Gastrocnemius medialis (tissue), 4 donors: ENCODE data around the gene FZD4. TPM values are rescaled to one million over a fixed set of nuclear protein-coding genes. Genes with fewer than 3 reads are reported as not detected.

ENCODE experiments used
- ATAC-seq, 2 donors: fragments of 150-250 bp; one replicate each; pipeline ENCODE4 v1.9.1; 2016
- DNase-seq, 2 donors: peaks; one replicate each; pipeline ENCODE4 v3.0.0-alpha.2; 2019
- H3K27ac ChIP-seq, 4 donors: fragments of 200-600 bp; sonication (generic); 1 replicate in 1 of 4; 2 replicates in 3 of 4; pipeline ENCODE4 v1.5.1; 2016 to 2018; ENCODE audit warnings: mild to moderate bottlenecking in 2 of 4, moderate library complexity in 1 of 4
- H3K27me3 ChIP-seq, 3 donors: fragments of 200-600 bp; sonication (generic) in 2 of 3; 1 replicate in 1 of 3; 2 replicates in 2 of 3; pipeline versions ENCODE4 v1.5.1 to v1.6.0; 2016 to 2019; ENCODE audit warnings: mild to moderate bottlenecking in 1 of 3, moderate library complexity in 1 of 3
- H3K36me3 ChIP-seq, 2 donors: fragments of 200-600 bp; sonication (generic) in 1 of 2; one replicate each; pipeline ENCODE4 v1.5.1; 2017 to 2018
- H3K4me1 ChIP-seq, 2 donors: fragments of 200-600 bp; sonication (generic) in 1 of 2; one replicate each; pipeline ENCODE4 v1.5.1; 2016 to 2017; ENCODE audit warnings: mild to moderate bottlenecking in 2 of 2
- H3K4me3 ChIP-seq, 4 donors: fragments of 200-600 bp; sonication (generic) in 3 of 4; 1 replicate in 1 of 4; 2 replicates in 3 of 4; pipeline ENCODE4 v1.5.1; 2016 to 2019; ENCODE audit warnings: mild to moderate bottlenecking in 2 of 4
- H3K9me3 ChIP-seq, 3 donors: fragments of 200-600 bp; sonication (generic) in 2 of 3; 1 replicate in 1 of 3; 2 replicates in 2 of 3; pipeline ENCODE4 v1.5.1; 2016 to 2019
- CTCF ChIP-seq, 5 experiments: fragments of 450-650 bp in 3 of 5; fragments of 200-600 bp in 2 of 5; sonication (generic) in 2 of 5; IDR thresholded peaks in 4 of 5; conservative IDR thresholded peaks in 1 of 5; 1 replicate in 4 of 5; 2 replicates in 1 of 5; pipeline ENCODE4 v1.5.1; 2016 to 2019; ENCODE audit warnings: antibody characterized with exemption in 5 of 5, mild to moderate bottlenecking in 3 of 5, moderate library complexity in 3 of 5
- POLR2A ChIP-seq, 2 donors: fragments of 450-650 bp; IDR thresholded peaks; one replicate each; pipeline ENCODE4 v1.6.1; 2017; ENCODE audit warnings: antibody characterized with exemption in 2 of 2, mild to moderate bottlenecking in 2 of 2, moderate library complexity in 2 of 2
- in situ Hi-C, 4 donors: fragments of 200-750 bp; cut with MboI; loops; one replicate each; pipeline versions ENCODE4 v1.15.0 to v1.8.0; 2017; ENCODE audit warnings: low sequenced_read_pairs in 4 of 4
- intact Hi-C: fragments of 100-400 bp; cut with DNase I; formaldehyde crosslinking; loops from one replicate; pipeline ENCODE4 v1.15.1; 2023; ENCODE audit warnings: low total_unique reads
- total RNA-seq, 4 donors: library from RNA; depleted of rRNA; stranded (reverse); fragments of >200 nt; gene quantifications; one replicate each; pipeline versions ENCODE4 v1.1.0 to v1.2.3, GENCODE V29; 2016

The FZD4 gene
- total RNA-seq, 4 donors from 2014 or later = 31.7 to 52.2 (median 39.1) TPM

- peak; percentile 92 to 93 for ATAC-seq
- intact Hi-C loops = loop anchor here (5.0 kb wide), 1 partner anchor 139 kb away; no protein-coding TSS in a partner anchor
- peak overlapping the region in 1 of 4 donors; percentile 0 for H3K4me3 ChIP-seq
Measured at GRCh38 chr11:86983021-86983488, 27.9 kb upstream of the FZD4 start.

GRCh38 chr11:86981777-86982540 is 26.8 kb upstream of the FZD4 start:
- DNase-seq (no peak), ATAC-seq (no peak)
- no peaks in the 10 kb centered on the region for H3K9me3 ChIP-seq
- no peaks in the 10 kb centered on the region for H3K36me3 ChIP-seq
- H3K4me3 ChIP-seq = no peak overlapping the region
- TF ChIP-seq POLR2A (IDR thresholded peaks at IDR 0.05) (no peak), CTCF (IDR thresholded peaks at IDR 0.05 in 4 of 5, conservative IDR thresholded peaks at IDR 0.05 in 1 of 5) (no peak)
- no peaks in the 10 kb centered on the region for H3K27me3 ChIP-seq
- in situ Hi-C loops = no loop called here
- peak overlapping the region; percentile 75 to 89 (median 84) for H3K27ac ChIP-seq
- intact Hi-C loops = loop anchor here (1.0 to 5.0 kb wide), 3 partner anchors 26 to 140 kb away; partner anchors contain the start of gene TMEM135
- H3K4me1 ChIP-seq = peaks cover 68 to 75% of the 10 kb centered on the region in 2 donors

More at GRCh38 chr11:86983021-86983488, 27.9 kb upstream of the FZD4 start:
- peak overlapping the region; percentile 75 to 89 (median 84) for H3K27ac ChIP-seq
- DNase-seq = peak; percentile 89 to 97
- no peaks in the 10 kb centered on the region for H3K9me3 ChIP-seq
- H3K36me3 ChIP-seq = no peaks in the 10 kb centered on the region
- no peaks in the 10 kb centered on the region for H3K27me3 ChIP-seq
- in situ Hi-C loops = no loop called here
- peaks cover 57 to 65% of the 10 kb centered on the region in 2 donors for H3K4me1 ChIP-seq
- TF ChIP-seq POLR2A (IDR thresholded peaks at IDR 0.05) = peak in 1 of 2 donors; percentile 44
- TF ChIP-seq CTCF (IDR thresholded peaks at IDR 0.05 in 4 of 5, conservative IDR thresholded peaks at IDR 0.05 in 1 of 5) = no peak

GRCh38 chr11:86980086-86980796 is 25.0 kb upstream of the FZD4 start:
- Histone ChIP-seq H3K27ac (peak overlapping the region; percentile 45 to 75 (median 64)), H3K27me3 (no peaks in the 10 kb centered on the region), H3K9me3 (no peaks in the 10 kb centered on the region), H3K4me1 (peaks cover 71% of the 10 kb centered on the region in 2 donors), H3K36me3 (no peaks in the 10 kb centered on the region), H3K4me3 (no peak overlapping the region)
- no peak for ATAC-seq
- DNase-seq = no peak
- TF ChIP-seq CTCF (IDR thresholded peaks at IDR 0.05 in 4 of 5, conservative IDR thresholded peaks at IDR 0.05 in 1 of 5) = no peak
- no peak for TF ChIP-seq POLR2A (IDR thresholded peaks at IDR 0.05)
- intact Hi-C loops (loop anchor here (5.0 kb wide), 1 partner anchor 142 kb away; no protein-coding TSS in a partner anchor), in situ Hi-C loops (no loop called here)

- in situ Hi-C loops (no loop called here), intact Hi-C loops (loop anchor here (1.0 kb wide), 1 partner anchor 23 kb away; no protein-coding TSS in a partner anchor)
- Histone ChIP-seq H3K4me1 (peaks cover 59 to 63% of the 10 kb centered on the region in 2 donors), H3K36me3 (no peaks in the 10 kb centered on the region), H3K27ac (peak overlapping the region; percentile 45 to 75 (median 64)), H3K27me3 (no peaks in the 10 kb centered on the region), H3K4me3 (no peak overlapping the region), H3K9me3 (no peaks in the 10 kb centered on the region)
- DNase-seq (no peak), ATAC-seq (no peak)
- TF ChIP-seq POLR2A (IDR thresholded peaks at IDR 0.05) (no peak), CTCF (IDR thresholded peaks at IDR 0.05 in 4 of 5, conservative IDR thresholded peaks at IDR 0.05 in 1 of 5) (peak in 4 of 5 experiments; percentile 36 to 55 (median 46))
Measured at GRCh38 chr11:86978756-86979608, 23.8 kb upstream of the FZD4 start.
